Muscle of arm (tissue), 12 donors: ENCODE measurements around the gene NPAS3. TPM values are rescaled to one million over a fixed set of nuclear protein-coding genes. Genes with fewer than 3 reads are reported as not detected.

Experiments
- DNase-seq: peaks from one replicate; pipeline ENCODE4 v3.0.0-alpha.2; 2013
- polyA plus RNA-seq, 12 donors: library from polyadenylated mRNA; unstranded; fragments of 120-200 nt; gene quantifications; one replicate each; pipeline ENCODE4 v1.2.1, GENCODE V29; 2013; ENCODE audit not compliant: insufficient read length in 12 of 12

NPAS3 gene
- polyA plus RNA-seq, 12 donors: 4.5 to 8.8 (median 5.7) TPM; not detected in 1

DNA sequence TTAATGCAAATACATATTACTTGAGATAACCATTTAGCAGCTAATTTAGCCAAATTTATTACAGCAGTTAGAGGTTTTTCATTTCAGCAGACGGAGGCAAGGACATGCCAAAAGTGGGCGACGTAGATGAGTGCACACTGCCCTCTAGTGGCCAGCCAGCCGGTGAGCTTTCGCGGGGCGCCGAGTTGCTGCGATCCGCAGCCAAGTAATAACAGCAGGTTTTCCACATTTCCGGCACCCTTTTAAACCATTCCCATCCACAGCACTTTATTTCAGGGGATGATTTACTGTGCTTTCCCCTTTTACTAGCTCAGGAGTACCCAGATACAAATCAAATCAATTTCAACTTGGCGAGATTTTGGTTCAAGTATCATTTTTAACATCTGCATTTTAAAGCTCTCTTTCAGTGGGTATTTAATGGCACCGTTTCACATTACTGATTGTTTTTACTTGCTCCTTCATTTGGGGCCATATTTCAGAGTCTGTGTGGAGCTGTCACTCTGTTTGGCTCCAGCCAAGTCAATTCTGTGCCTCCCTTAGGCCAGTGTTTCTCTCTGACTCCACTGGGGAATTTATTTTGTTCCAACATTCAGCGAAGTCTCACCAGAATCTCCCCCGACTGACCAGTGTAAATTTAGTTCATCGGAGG, 854.2 kb downstream of the NPAS3 start:
- DNase-seq: peak; percentile 95

GRCh38 chr14:33793398-33794110, 854.9 kb downstream of the NPAS3 start:
- DNase-seq: no peak

DNA sequence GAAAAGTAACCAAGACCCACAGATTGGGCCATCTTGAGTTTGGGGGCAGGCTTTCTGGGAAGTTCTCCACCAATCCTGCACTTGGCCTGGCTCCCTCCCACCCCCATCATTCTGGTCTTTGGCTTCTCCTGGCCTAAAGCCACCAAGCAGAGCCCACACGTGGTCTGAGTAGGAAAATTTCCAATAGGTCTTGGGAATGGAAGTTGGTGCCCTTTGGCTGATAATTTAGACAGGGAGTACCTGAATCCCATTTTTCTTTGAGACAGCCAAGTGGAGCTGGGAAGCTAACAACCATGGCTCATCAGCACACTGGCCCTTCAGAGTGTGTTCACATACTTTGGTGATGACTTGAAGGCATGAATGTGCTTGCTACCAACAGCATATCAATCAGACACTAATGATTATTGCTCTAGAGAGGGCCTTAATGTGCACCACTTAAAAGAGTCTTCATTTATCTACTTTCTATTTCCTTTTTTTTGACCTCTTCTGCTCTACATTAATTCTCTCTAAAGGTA, 856.2 kb downstream of the NPAS3 start:
- DNase-seq: no peak

GRCh38 chr14:33796356-33796755, 857.7 kb downstream of the NPAS3 start:
- no peak for DNase-seq

- DNase-seq: no peak
Measured at GRCh38 chr14:33799705-33800570, 861.3 kb downstream of the NPAS3 start.

DNA sequence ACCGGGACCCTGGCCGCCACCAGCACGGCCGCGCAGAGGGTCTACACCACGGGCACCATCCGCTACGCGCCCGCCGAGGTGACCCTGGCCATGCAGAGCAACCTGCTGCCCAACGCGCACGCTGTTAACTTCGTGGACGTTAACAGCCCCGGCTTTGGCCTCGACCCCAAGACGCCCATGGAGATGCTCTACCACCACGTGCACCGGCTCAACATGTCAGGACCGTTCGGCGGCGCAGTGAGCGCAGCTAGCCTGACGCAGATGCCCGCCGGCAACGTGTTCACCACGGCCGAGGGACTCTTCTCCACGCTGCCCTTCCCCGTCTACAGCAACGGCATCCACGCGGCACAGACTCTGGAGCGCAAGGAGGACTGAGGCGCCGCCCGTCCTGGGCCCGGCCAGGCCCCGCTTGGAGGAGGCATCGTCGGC, 862.1 kb downstream of the NPAS3 start:
- no peak for DNase-seq

GRCh38 chr14:33802737-33803136, 864.1 kb downstream of the NPAS3 start:
- DNase-seq: no peak

- DNase-seq: no peak
Measured at GRCh38 chr14:33805593-33805992, 866.9 kb downstream of the NPAS3 start.

DNA sequence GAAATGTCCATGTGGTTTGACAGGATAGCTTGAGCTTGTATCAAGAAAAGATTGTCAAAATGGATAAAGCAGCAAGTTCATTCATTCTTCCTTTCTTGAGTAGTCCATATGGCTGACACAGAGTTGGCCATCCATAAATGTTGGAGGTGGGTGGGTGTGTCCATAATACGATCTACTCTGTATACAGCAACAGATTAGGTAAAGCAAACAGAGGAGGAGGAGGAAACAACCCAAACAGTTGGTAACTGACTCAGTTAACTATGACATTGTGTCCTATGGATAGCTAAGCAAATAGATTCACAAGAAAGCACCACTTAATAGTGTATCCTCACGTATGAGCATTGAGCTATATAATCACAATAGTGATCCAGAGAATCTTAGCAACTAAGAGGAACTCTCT, 868.2 kb downstream of the NPAS3 start:
- DNase-seq: no peak

- no peak for DNase-seq
Measured at GRCh38 chr14:33808187-33808586, 869.5 kb downstream of the NPAS3 start.

DNA sequence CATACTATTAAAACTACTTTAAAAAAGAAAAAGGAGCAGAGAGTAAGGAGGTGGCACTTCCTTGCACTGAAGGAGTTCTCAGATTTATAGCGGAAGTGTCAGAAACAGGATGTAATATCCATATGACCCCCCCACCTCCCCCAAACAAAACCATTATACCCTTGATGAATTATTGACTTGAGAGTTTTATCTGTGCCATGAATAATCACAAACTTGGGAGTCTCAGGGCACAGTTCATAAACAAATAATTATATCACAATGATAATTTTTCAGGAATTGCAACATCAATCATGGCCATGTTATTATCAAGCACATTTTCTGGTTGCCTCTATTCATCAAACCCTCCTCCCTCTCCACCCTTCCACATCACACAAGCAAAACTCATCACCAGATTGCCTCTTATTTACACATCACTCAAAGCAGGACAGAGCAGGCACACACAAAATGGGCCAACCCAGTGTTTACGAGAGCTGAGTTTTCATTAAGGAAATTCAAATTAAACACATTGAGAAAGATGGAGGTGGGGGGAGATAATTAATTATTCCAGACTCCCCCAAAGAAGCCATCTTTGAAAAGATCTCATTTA, 870.8 kb downstream of the NPAS3 start:
- no peak for DNase-seq

- no peak for DNase-seq
Measured at GRCh38 chr14:33810308-33810707, 871.6 kb downstream of the NPAS3 start.

DNA sequence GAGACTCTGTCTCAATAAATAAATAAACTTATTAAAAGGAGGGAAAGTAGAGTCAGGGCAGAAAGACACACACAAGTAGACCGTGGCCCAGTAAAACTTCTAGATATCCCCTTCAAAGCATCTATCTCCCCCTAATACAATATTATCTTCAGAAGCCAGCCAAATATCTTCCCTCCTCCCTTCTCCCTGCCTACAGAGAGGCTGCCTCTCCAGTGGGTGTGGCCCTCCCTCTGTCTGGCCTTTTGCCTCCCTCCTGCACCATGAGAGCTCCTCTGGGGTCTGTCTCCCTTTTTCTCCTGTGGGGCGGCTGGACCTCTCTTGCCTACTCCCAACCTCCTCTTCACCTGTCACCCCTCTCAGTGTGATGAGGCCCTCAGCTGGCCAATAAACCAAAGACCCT, 873.0 kb downstream of the NPAS3 start:
- no peak for DNase-seq

DNA sequence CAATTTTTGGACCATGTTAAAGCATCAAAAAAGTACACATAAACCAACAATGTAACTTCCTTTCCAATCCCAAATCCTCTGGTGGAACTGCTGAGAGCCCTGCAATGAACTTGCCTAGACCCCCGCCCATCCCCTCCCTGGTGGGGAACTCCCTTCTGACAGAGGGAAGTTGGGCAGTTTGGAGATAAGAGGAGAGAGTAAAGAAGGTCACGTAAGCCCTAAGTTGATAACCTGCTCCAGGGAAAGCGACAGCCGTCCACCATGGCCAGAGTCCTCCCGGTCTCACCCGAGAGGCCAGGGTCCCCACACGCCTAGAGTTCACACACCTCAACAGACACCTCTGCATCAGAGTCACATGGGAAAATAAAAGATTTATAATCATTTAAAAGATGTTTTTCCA, 873.5 kb downstream of the NPAS3 start:
- no peak for DNase-seq

GRCh38 chr14:33812601-33813000, 873.9 kb downstream of the NPAS3 start:
- DNase-seq: no peak

DNA sequence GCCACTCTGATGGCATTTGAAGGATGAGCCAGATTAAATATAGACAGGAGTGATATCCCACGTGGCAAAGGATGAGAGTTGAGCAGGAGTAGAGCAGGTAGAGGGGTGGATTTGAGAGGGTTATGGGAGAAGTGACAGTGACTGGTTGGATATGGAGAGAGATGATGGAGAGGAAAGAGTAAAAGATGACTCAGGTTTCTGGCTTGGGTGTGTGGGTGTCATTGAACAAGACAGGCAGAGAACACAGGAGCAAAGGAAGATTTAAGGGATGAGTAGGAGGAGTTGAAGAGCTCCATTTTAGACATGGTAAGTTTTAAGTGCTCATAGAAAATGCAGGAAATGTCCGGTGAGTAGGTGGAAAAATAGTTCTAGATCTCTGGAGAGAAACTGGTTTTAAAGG, 875.3 kb downstream of the NPAS3 start:
- no peak for DNase-seq

- DNase-seq: no peak
Measured at GRCh38 chr14:33833706-33834465, 895.2 kb downstream of the NPAS3 start.

- no peak for DNase-seq
Measured at GRCh38 chr14:33834466-33835260, 896.0 kb downstream of the NPAS3 start.

DNA sequence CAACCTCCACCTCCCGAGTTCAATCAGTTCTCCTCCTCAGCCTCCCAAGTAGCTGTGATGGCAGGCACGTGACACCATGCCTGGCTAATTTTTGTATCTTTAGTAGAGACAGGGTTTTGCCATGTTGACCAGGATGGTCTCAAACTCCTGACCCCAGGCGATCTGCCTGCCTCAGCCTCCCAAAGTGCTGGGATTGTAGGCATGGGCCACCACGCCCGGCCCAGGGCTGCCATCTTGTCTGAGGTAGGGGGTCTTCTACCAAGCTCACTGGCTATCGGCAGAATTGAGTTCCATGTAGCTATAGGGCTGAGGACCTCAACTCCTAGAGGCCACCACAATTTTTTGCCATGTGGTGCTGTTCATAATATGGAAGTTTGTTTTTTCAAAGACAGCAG, 896.6 kb downstream of the NPAS3 start:
- no peak for DNase-seq

- no peak for DNase-seq
Measured at GRCh38 chr14:33835677-33836076, 897.0 kb downstream of the NPAS3 start.
